ENCODE data around the gene CNTNAP2.

DNA sequence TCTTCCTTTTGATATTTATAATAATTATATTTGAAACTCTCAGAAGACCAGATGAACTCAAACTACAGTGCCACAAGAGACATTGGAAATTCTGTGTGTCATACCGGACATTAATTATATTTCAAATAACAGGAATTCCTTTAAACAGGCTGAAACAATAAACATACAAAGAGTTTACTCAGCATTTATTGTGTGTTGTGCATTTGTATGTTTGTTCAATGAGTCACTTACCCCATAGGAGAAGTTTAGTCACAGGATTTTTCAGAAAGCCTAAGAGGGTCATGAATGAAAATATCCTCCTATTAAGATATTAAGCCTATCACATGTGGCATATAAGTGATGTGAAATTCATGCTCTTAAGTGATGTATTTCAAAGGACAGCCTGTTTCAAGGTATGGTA is 566.8 kb downstream of the CNTNAP2 start:
- TF ChIP-seq, protein P1, sequence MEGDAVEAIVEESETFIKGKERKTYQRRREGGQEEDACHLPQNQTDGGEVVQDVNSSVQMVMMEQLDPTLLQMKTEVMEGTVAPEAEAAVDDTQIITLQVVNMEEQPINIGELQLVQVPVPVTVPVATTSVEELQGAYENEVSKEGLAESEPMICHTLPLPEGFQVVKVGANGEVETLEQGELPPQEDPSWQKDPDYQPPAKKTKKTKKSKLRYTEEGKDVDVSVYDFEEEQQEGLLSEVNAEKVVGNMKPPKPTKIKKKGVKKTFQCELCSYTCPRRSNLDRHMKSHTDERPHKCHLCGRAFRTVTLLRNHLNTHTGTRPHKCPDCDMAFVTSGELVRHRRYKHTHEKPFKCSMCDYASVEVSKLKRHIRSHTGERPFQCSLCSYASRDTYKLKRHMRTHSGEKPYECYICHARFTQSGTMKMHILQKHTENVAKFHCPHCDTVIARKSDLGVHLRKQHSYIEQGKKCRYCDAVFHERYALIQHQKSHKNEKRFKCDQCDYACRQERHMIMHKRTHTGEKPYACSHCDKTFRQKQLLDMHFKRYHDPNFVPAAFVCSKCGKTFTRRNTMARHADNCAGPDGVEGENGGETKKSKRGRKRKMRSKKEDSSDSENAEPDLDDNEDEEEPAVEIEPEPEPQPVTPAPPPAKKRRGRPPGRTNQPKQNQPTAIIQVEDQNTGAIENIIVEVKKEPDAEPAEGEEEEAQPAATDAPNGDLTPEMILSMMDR (IDR thresholded peaks at IDR 0.05) = no peak
- TF ChIP-seq POLR2A (IDR thresholded peaks at IDR 0.05) (no peak), EP300 (IDR thresholded peaks at IDR 0.05) (no peak)

All from tibial nerve (tissue), 4 donors.